ENCODE data around the gene SOX8.

DNA sequence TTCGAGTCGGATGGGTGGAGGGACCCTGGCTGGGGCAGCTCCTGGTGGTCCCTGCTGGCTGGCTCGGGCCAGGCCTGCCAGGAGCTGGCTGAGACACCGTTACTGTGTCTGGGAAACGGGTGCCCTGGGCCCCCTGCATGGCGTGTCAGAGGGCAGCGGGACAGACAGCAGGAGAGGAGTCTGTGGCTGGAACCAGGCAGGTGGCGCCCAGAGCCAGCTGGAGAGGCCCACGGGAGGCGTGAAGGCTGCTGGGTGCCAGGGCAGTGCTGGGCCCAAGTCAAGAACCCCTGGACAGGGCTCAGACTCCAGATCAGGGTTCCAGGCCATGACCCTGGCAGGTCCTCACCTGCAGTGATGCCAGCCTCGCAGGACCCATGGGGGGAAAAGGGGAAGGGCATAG is 16.6 kb downstream of the SOX8 start:
- TF ChIP-seq, protein P1, sequence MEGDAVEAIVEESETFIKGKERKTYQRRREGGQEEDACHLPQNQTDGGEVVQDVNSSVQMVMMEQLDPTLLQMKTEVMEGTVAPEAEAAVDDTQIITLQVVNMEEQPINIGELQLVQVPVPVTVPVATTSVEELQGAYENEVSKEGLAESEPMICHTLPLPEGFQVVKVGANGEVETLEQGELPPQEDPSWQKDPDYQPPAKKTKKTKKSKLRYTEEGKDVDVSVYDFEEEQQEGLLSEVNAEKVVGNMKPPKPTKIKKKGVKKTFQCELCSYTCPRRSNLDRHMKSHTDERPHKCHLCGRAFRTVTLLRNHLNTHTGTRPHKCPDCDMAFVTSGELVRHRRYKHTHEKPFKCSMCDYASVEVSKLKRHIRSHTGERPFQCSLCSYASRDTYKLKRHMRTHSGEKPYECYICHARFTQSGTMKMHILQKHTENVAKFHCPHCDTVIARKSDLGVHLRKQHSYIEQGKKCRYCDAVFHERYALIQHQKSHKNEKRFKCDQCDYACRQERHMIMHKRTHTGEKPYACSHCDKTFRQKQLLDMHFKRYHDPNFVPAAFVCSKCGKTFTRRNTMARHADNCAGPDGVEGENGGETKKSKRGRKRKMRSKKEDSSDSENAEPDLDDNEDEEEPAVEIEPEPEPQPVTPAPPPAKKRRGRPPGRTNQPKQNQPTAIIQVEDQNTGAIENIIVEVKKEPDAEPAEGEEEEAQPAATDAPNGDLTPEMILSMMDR (IDR thresholded peaks at IDR 0.05; ENCODE audit: low read length): no peak
- no peak for TF ChIP-seq EZH2 (optimal IDR thresholded peaks at IDR 0.05; ENCODE audit: low read depth, low read length)
